Measurements from ENCODE around the gene TES. TPM values are rescaled to one million over a fixed set of nuclear protein-coding genes. Genes with fewer than 3 reads are reported as not detected.

TES gene
- total and polyA plus RNA-seq, 2 of the 8 experiments (the other 6 are each of a cell fraction or from before 2014, with no cell fraction given), result 18.2 to 36.3 TPM

- Histone ChIP-seq H2BK5ac (ENCODE audit: low read depth, low read length) (no peak overlapping the region), H3K23me2 (ENCODE audit: low read depth, low read length) (peaks cover 3% of the 10 kb centered on the region; the same call in 1 of the 2 replicates), H3K56ac (replicated peaks; ENCODE audit: insufficient read length, low read depth, low read length) (no peak overlapping the region), H4K8ac (ENCODE audit: extremely low read depth, insufficient read depth, low read length) (no peak overlapping the region), H2AK5ac (ENCODE audit: low read depth, low read length) (no peak overlapping the region), H3K23ac (ENCODE audit: insufficient read length) (no peak overlapping the region), H3K4ac (replicated peaks; ENCODE audit: insufficient read length, low read depth, low read length) (no peak overlapping the region), H3K79me1 (ENCODE audit: low read depth, low read length) (no peaks in the 10 kb centered on the region), H3K18ac (ENCODE audit: extremely low read depth, low read length) (no peak overlapping the region), H3K14ac (ENCODE audit: insufficient read length) (no peak overlapping the region), H3K4me3 (ENCODE audit: extremely low read depth in 1 of 4, insufficient read depth in 2 of 4, low read depth in 3 of 4, low read length in 4 of 4) (no peak overlapping the region), H3K9me3 (ENCODE audit: insufficient read depth in 2 of 2, low read depth in 1 of 2, low read length in 1 of 2) (no peaks in the 10 kb centered on the region), H3K4me1 (replicated peaks in 1 of 4; ENCODE audit: control insufficient read depth in 3 of 4, insufficient read depth in 4 of 4, low read length in 3 of 4) (peaks cover 0 to 3% (median under 1%) of the 10 kb centered on the region in 4 experiments; a peak in 1 of 7 replicates), H2BK15ac (ENCODE audit: low read length) (no peak overlapping the region), H2BK12ac (ENCODE audit: low read depth, low read length) (no peak overlapping the region), H3K9ac (replicated peaks in 1 of 4; ENCODE audit: extremely low read depth in 1 of 4, low read depth in 3 of 4, low read length in 3 of 4) (no peak overlapping the region), H4K5ac (ENCODE audit: insufficient read length, low read depth, low read length) (no peak overlapping the region), H3K79me2 (ENCODE audit: control insufficient read depth in 1 of 2, insufficient read depth in 2 of 2, low read length in 2 of 2) (0 out of 4 replicates have a peak, but pooled peaks cover 0 to 7% of the 10 kb centered on the region in 2 experiments), H3K4me2 (ENCODE audit: insufficient read depth in 1 of 2, low read depth in 2 of 2, low read length in 2 of 2) (no peak overlapping the region), H4K91ac (replicated peaks; ENCODE audit: insufficient read length, low read length) (no peak overlapping the region), H3K27ac (ENCODE audit: low read depth, low read length) (no peak overlapping the region), H3K27me3 (replicated peaks in 1 of 4; ENCODE audit: control insufficient read depth in 3 of 4, extremely low read depth in 1 of 4, insufficient read depth in 3 of 4, low read length in 3 of 4) (peaks cover 0 to 4% (median under 1%) of the 10 kb centered on the region in 4 experiments; a peak in 3 of 7 replicates), H4K20me1 (replicated peaks in 1 of 2; ENCODE audit: control insufficient read depth in 1 of 2, insufficient read depth in 2 of 2, low read length in 2 of 2) (no peaks in the 10 kb centered on the region), H2AFZ (ENCODE audit: low read length) (no peak overlapping the region), H2BK20ac (ENCODE audit: low read length) (no peak overlapping the region), H3K36me3 (ENCODE audit: control insufficient read depth in 2 of 4, insufficient read depth in 4 of 4, low read length in 3 of 4) (no peaks in the 10 kb centered on the region), H2BK120ac (replicated peaks; ENCODE audit: low read depth, low read length) (no peak overlapping the region)
- DNase-seq (ENCODE audit: low read depth in 1 of 2, low spot score in 2 of 2) (no peak), FAIRE-seq (no peak)
- CTCF ChIA-PET (ENCODE audit: partially characterized antibody), result interaction anchor here (1.5 to 2.7 kb wide), 4 partner anchors 25 to 30 kb away, joined by 3 to 7 read pairs (median 6); no protein-coding TSS in a partner anchor
- WGBS, 2 experiments (ENCODE audit: extremely low coverage in 1 of 2, insufficient coverage in 1 of 2, insufficient read length in 1 of 2, insufficient replicate concordance in 2 of 2, low coverage in 1 of 2, low lambda C conversion rate in 2 of 2, missing lambda C conversion rate in 1 of 2), result 85% methylated on average over 1 of the region's 1 CpG; no CpG with 5 or more reads in 1 of the 2 experiments
- POLR2A ChIA-PET (ENCODE audit: partially characterized antibody), result no interaction called here
- TF ChIP-seq EP300 (IDR thresholded peaks at IDR 0.05; ENCODE audit: borderline replicate concordance in 1 of 2, low read depth in 2 of 2, low read length in 2 of 2) (no peak), CHD1 (IDR thresholded peaks at IDR 0.05; ENCODE audit: low read depth, low read length) (no peak), SP4 (IDR thresholded peaks at IDR 0.05; ENCODE audit: low read length) (no peak), RNF2 (IDR thresholded peaks at IDR 0.05; ENCODE audit: borderline replicate concordance, low read depth, low read length, missing control alignments, poor library complexity, severe bottlenecking) (no peak), POU5F1 (IDR thresholded peaks at IDR 0.05; ENCODE audit: low read depth, low read length) (no peak), USF2 (IDR thresholded peaks at IDR 0.05; ENCODE audit: low read length) (no peak), HDAC2 (IDR thresholded peaks at IDR 0.05; ENCODE audit: borderline replicate concordance in 1 of 2, low read depth in 2 of 2, low read length in 2 of 2) (no peak), MAX (IDR thresholded peaks at IDR 0.05) (no peak), ATF3 (IDR thresholded peaks at IDR 0.05; ENCODE audit: insufficient read depth, low read depth, low read length) (no peak)
Measured at GRCh38 chr7:116208919-116209318, 1.4 kb upstream of the TES start.
